NCI-H2107 treated with DMSO at 0.1 percent for 48 hours (cell line): ENCODE results near the gene LIAS.

Source experiments
- DNase-seq: peaks from one replicate; lab custom pipeline; 2025; ENCODE audit not compliant: unreplicated experiment; lab: John Stamatoyannopoulos, UW

LIAS gene

DNA sequence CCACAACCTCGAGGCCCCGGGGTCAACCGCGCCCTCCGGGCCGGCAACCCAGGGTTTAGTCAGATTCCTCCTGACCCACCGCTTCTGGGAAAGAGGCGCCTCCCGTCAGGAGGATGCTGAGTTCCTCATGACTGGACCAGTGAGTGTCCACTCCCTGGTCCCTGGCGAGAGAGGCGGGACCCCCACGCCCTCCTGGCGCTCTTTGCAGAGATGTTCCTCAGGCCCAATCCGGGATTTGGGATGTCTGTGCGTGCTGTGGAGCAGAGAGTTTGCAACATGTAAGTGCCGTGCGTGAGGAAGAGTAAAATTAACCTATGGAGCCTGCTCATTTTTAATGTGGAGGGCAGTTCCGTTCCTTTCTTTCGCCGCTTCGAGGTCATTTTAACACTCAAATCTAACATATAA lies 69.2 kb downstream of the LIAS start:
- DNase-seq: no peak
